Dermis microvascular lymphatic vessel endothelial cell (primary cell): ENCODE measurements around the gene USH1C. TPM values are rescaled to one million over a fixed set of nuclear protein-coding genes. Genes with fewer than 3 reads are reported as not detected.
A peak's percentile ranks its signal among the peaks of the same experiment; 100 is the strongest.

Experiments
- DNase-seq, 2 donors: peaks; one replicate each; pipeline versions ENCODE4 v3.0.0 to v3.0.0-alpha.2; 2010; ENCODE audit warnings: low read depth in 2 of 2
- total RNA-seq: library from RNA; depleted of rRNA; stranded (reverse); fragments of >200 nt; gene quantifications from 2 replicates; pipeline ENCODE4 v1.2.1, GENCODE V29; 2014

The USH1C gene
- total RNA-seq, 1 donor from 2014 or later: not detected

DNA sequence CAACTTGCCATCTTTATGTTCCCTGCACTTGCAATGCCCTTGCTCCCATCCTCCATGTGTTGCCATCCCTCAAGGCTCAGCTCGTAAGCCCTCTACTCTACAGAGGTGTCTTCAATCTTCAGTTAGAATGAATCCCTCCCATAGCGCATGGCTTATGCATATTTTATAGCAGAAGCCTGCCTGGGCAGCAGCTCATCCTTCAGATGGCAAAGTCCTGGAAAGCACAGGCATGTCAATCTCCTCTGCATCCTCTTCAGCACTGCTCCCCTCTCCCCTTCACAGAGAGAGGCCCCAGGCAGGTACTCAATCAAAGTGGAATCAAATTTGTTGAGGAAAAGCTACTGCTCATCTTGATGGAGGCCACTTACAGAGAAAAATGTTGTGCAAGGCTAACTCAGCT, 36.4 kb downstream of the USH1C start:
- DNase-seq: no peak

DNA sequence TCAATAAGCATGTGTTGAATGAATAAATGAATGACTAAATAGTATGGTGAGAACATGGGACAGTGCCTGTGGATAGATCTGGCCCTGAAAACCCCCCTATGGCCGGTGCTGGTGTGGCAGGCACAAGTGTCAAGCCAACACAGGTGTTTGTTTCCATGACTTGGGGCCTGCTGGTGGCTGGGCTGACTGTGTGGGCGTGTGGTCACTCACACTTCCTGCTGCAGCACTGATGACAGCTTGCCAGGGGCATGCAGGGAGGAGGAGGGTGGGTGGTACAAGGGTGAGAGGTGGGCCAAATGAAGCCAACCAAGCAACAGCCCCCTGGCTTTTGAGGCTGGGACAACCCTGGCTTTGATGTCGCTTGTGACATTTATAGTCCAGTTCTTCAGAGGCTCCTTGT, 37.3 kb downstream of the USH1C start:
- no peak for DNase-seq

GRCh38 chr11:17506314-17506713, 37.9 kb downstream of the USH1C start:
- DNase-seq: no peak

DNA sequence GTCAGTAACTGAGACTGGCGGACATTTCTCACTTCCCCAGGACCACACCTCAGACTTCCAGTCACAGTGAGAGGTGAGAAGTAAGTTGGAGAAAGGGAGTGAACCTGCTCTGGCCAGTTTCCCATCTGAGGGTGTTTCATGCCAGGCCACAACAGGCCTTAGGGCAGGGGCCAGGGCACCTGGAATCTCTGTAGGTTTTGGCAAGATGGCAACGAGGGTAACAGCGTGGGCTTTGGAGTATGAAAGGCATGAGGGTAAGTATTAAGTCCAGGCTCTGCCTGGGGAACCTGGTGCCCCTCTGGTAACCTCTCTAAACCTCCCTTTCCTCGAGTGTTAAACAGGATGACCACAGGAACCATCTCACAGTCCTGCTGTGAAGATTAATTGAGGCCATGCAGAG, 39.1 kb downstream of the USH1C start:
- DNase-seq: no peak

- DNase-seq: peak; percentile 30 to 73
These were observed 39.7 kb downstream of the USH1C start for GRCh38 chr11:17504330-17505107.

DNA sequence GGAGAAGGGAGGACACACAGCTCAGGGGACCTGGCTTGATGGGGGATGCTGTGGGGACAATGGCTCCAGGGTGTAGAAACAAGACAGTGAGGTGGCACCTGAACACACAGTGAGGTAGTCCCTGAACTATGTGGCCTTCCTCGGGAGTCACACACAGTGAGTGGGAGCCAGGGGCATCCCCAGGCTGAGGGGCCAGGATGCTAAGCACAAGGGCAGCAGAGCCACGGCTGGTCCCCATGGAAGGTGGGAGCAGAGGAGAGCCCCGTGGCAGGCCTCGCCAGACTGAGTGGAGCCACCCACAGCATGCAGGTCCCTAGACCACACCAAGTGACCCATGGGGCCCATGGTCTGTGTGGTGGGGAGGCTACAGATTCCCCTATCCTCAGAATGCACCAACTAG, 41.6 kb downstream of the USH1C start:
- no peak for DNase-seq

GRCh38 chr11:17500673-17501072, 43.5 kb downstream of the USH1C start:
- no peak for DNase-seq

- no peak for DNase-seq
These were observed 45.7 kb downstream of the USH1C start for GRCh38 chr11:17498475-17498874.

DNA sequence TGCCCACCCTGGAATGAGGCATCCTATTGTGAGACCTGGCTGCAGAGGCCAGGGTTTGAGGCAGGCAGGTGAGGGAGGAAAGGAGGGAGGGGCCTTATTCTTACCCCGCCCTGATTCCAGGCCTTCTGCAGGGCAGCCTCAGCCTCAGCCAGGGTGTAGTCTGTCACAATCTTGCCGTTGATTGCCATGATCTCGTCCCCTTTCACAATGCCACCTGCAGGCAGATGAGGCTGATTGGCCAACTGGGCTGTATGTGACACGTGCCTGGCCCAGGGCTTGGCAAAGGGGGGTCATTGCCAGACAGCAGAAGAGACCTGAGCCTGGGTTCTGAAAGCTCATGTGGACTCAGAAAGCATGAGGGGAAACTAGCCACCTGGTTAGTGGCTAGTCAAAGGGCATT, 46.2 kb downstream of the USH1C start:
- no peak for DNase-seq

GRCh38 chr11:17496406-17496805, 47.8 kb downstream of the USH1C start:
- DNase-seq: peak in 1 of 2 donors; percentile 39

DNA sequence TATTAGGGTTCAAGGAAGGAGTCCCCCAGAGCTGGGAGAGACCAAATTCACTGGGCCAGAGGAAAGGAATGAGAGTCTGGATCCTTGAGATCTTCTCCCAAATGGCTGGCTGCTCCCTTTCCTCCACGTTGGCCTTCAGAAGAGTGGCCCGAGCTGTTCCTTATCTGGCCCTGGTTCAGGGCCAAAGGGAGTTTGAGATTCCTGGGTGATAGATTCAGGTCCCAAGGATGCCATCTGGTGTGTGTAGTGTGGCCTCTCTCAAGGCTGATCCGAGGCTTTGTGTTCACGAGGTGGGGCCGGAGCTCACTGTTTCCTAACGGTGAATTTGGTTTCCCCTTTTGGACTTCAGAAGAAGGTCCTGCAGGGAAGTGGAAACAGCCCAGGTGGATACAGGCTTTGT, 50.2 kb downstream of the USH1C start:
- DNase-seq: no peak

DNA sequence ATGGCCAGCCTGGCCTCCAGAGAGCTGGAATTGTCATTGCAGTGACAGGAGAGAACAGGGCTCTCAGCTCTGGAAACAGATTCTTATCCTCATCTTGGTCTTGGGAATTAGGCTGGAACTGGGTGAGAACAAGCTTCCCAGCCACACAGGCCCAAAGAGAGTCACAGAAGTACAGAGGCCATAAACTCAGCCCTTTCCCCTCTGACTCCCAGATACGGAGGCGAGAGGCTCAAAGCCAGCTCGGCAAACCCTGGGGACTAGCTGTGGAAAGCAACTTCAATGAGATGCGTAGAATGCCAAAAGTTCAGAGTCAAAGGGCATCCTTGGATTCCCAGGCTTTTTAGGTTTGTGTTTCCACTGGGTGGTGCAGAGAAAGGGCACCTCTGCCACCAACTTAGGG, 53.3 kb downstream of the USH1C start:
- no peak for DNase-seq

DNA sequence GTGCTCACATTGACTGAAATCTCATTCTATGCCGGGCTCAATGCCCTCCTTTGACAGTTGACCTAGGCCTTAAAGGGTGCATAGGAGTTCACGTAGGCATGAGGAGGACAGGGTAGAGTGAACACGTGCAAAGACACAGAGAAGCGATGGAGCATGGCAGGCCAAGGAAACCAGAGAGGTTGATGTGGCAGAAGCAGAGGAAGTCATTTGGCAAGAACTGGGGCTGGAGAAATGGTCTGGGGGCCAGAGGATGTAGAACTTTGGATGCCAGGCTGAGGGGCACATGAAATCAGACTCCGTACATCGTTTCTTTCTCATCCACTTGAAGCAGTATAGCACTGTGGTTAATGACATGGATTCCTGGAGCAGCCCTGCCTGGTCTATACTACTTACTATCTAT, 54.0 kb downstream of the USH1C start:
- DNase-seq: no peak

DNA sequence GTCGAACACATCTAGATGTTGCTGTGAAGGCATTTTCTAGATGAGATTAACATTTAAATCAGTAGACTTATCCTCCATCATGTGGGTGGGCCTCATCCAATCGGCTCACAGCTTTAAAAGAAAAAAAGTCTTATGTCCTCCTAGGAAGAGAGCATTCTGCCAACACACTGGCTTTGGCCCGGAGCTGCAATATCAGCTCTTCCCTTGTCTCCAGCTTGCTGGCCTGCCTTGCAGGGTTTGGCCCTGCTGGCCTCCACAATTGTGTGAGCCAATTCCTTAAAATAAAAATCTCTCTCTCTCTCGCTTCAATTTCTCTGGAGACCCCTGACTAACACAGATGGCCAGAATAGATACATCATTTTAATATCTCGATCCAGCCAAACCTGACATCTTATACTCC, 54.5 kb downstream of the USH1C start:
- DNase-seq: no peak

- DNase-seq: no peak
These were observed 55.7 kb downstream of the USH1C start for GRCh38 chr11:17488563-17488962.

- no peak for DNase-seq
These were observed 57.6 kb downstream of the USH1C start for GRCh38 chr11:17486646-17487045.

DNA sequence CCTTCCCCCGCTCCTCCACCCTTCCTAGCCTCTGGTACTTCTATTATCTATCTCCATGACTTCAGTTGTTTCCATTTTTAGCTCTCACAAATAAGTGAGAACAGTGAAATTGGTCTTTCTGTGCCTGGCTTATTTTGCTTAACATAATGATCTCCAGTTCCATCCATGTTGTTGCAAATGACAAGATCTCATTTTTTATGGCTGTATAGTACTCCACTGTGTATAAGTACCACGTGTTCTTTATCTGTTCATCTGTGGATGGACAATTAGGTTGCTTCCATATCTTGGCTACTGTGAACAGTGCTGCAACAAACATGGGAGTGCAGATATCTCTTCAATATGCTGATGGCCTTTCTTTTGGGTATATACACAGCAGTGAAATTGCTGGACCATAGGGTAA, 60.7 kb downstream of the USH1C start:
- no peak for DNase-seq

GRCh38 chr11:17481905-17482304, 62.3 kb downstream of the USH1C start:
- no peak for DNase-seq

DNA sequence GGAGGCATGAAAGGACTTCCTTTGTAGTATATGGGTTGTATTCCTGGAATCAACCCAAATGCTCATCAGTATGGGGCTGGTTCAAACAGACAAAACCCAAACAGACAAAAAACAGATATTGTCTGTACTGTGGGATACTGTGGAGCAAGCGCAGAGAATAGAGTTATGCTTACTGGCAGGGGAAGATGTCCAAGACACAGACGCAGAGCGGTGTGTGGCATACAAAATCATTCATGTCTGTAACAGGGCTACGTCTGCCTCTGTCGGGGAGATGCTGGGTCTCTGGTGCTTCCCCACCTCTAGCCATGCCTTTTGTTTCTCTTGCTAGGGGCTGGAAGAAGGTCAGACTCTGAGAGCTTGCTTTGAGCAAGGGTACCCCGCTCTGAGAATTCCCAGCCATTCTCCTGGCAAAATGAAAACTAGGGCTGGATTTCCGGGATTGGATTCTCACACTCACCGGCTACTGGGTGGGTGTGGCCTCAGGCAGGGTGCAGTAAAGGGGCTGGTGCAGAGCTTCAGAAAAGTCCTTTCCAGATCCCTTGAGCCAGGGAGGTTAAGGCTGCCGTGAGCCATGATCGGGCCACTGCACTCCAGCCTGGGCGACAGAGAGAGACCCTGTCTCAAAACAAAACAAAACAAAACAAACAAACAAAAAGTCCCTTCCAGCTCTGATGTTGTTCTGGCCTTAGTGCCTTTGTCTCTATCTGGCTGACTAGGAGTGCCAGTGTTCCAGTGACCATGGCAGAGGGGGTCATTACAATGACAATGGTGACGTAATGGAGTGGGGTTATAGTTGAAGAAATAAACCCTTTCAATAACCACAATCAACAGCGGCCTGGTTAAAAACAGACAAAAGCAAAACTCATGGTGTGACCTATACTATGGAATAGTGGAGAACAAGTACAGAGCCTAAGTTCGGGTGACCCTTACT, 64.7 kb downstream of the USH1C start:
- peak; percentile 7 to 9 for DNase-seq

GRCh38 chr11:17478070-17478469, 66.1 kb downstream of the USH1C start:
- no peak for DNase-seq

- DNase-seq: no peak
These were observed 66.9 kb downstream of the USH1C start for GRCh38 chr11:17477361-17477760.

- DNase-seq: no peak
These were observed 67.2 kb downstream of the USH1C start for GRCh38 chr11:17477084-17477333.
